ENCODE results near the gene GABARAPL2. TPM values are rescaled to one million over a fixed set of nuclear protein-coding genes. Genes with fewer than 3 reads are reported as not detected.

Gene GABARAPL2
- total RNA-seq, 1 donor from 2014 or later, result 239 TPM

- ATAC-seq (ENCODE audit: poor library complexity), result no peak
- DNase-seq, result no peak
- intact Hi-C loops (cut with DNase I), result loop anchor here (10.0 kb wide), 1 partner anchor 146 kb away; no protein-coding TSS in a partner anchor
Observed at GRCh38 chr16:75620326-75621169, 54.4 kb downstream of the GABARAPL2 start.

GRCh38 chr16:75621170-75621477 is 54.9 kb downstream of the GABARAPL2 start:
- intact Hi-C loops (cut with DNase I), result loop anchor here (10.0 kb wide), 1 partner anchor 146 kb away; no protein-coding TSS in a partner anchor
- ATAC-seq (ENCODE audit: poor library complexity) (no peak), DNase-seq (no peak)

- intact Hi-C loops (cut with DNase I), result loop anchor here (10.0 kb wide), 1 partner anchor 148 kb away; no protein-coding TSS in a partner anchor
- DNase-seq, result peak; percentile 99
- peak; percentile 97 for ATAC-seq (ENCODE audit: poor library complexity)
Observed at GRCh38 chr16:75622761-75623605, 56.8 kb downstream of the GABARAPL2 start, which contains the start of gene ADAT1. ADAT1 (minus strand) TSS chr16:75623281; CDS start chr16:75620799, 2,482 bp downstream.

- ATAC-seq (ENCODE audit: poor library complexity) (no peak), DNase-seq (no peak)
- intact Hi-C loops (cut with DNase I), result loop anchor here (10.0 kb wide), 1 partner anchor 150 kb away; no protein-coding TSS in a partner anchor
Observed at GRCh38 chr16:75624921-75625334, 58.7 kb downstream of the GABARAPL2 start.

GRCh38 chr16:75626806-75627205 is 60.6 kb downstream of the GABARAPL2 start:
- ATAC-seq (ENCODE audit: poor library complexity), result no peak
- intact Hi-C loops (cut with DNase I), result loop anchor here (10.0 kb wide), 1 partner anchor 152 kb away; no protein-coding TSS in a partner anchor
- DNase-seq, result no peak

Other genes starting within 250 kb of the GABARAPL2 start
- 25.1 TPM for gene CFDP1, start 132.9 kb upstream of the GABARAPL2 start, total RNA-seq
- gene TMEM170A, start 101.7 kb upstream of the GABARAPL2 start, total RNA-seq, result 9.5 TPM
- gene CHST6, start 70.9 kb upstream of the GABARAPL2 start, total RNA-seq, result 0.78 TPM
- 0.22 TPM for gene CHST5, start 30.3 kb upstream of the GABARAPL2 start, total RNA-seq
- gene TMEM231, start 10.1 kb upstream of the GABARAPL2 start, total RNA-seq, result 4.1 TPM
- 19.3 TPM for gene ADAT1, start 56.9 kb downstream of the GABARAPL2 start, total RNA-seq
- 137 TPM for gene KARS1, start 81.3 kb downstream of the GABARAPL2 start, total RNA-seq
- 50.7 TPM for gene TERF2IP, start 81.4 kb downstream of the GABARAPL2 start, total RNA-seq
- gene CPHXL2, start 110.6 kb downstream of the GABARAPL2 start, total RNA-seq, result not detected
- gene DUXB, start 135.1 kb downstream of the GABARAPL2 start, total RNA-seq, result not detected
- gene CPHXL, start 160.1 kb downstream of the GABARAPL2 start, total RNA-seq, result not detected

Measured in Right ventricle myocardium superior (tissue), 1 donor.